CD4-positive, alpha-beta T cell treated with Interleukin-1 beta for 1 hour (primary cell): Measurements from ENCODE around the gene GJA3.

Experiments
- DNase-seq, 2 donors: peaks; one replicate each; pipeline ENCODE4 v3.0.0-alpha.2; 2020 to 2022

The GJA3 gene

DNA sequence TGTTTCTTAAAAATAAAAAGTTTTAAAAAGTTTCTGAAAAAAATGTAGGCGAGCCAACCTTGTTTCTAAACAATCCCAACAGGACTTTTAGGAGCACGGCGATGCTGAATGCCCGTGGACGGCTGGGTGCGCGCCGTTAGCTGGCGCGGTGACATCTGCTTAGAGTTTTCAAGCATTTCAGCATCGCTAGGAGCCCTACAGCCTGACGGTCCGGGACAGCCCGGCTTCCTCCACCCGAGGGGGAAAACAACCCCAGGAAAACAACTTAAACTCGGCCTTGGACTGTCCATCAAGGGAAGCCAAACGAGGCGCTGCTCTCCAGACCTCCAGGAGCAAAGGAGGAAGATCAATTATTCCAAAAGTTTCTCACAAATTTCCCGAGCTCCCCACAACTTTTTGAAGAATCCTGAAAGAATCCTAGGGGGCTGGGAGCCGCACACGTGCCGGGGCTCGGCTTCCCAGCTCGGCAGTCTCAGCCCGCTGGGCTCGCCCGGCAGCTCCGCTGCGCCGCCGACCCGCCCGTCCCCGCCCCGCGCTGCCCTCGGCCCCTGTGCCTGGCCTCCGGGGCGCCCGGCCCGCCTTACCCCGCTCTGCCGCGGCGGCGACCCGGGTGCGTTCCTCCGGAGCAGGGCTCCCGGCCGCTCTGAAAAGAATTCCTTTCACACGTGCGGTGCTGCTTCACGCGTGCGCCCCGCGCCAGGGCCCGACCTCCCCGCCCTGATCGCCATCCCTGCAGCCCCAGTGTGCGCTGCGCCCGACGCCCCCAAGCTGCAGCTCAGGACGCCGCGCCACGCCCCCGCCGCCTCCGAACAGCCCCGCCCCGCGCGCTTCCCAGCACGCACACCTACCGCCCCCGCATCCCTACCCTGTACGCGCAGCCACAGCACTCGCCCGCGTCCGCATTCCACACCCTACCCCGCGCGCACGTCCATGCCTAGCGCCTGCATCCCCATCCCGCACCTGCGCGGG, at the start of gene GJA3:
GJA3 (minus strand) TSS at position 747 of the 969 bp plus-strand sequence. CDS start 17,764 bp downstream, outside the sequence.
- DNase-seq = peak; percentile 44 to 54

DNA sequence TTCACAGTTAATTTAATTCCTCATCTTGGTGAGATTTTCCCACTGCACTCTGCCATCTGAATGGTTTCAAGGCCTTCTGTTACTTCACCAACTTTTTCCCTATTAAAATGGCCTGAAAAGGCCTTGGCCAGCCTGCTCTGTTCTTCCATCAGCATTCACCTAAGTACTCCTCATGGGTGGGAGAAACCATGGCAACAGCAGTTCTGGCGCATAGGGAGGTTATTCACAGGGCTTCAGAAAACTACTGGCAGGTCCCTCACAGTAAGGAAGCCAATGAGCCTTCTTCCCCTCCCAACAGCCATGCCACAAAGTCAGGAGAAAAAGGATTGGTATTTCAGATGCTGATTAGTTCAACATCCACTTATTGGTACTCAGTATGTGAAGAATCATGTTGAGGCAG, 49.1 kb upstream of the GJA3 start:
- DNase-seq = no peak

DNA sequence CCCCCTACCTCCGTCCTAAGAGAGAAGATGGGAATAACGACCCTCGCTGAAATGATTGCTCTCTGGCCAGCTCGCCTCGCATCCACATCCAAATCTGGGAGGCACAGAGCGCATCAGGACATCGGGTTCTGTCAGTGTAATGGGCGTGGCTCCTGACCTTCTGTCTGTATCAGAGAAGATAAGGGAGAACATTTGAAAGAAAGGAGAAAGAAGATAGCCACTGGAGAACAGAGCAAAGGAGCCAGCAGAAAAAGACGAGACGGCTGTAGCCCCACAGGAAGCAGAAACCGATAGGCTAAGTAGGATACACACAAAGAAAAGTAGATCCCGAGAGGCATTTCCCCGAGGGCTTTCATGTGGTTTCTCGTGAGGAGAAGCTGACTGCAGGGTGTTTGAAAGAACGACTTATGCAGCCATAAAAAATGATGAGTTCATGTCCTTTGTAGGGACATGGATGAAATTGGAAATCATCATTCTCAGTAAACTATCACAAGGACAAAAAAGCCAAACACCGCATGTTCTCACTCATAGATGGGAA, 45.9 kb upstream of the GJA3 start:
- no peak for DNase-seq

DNA sequence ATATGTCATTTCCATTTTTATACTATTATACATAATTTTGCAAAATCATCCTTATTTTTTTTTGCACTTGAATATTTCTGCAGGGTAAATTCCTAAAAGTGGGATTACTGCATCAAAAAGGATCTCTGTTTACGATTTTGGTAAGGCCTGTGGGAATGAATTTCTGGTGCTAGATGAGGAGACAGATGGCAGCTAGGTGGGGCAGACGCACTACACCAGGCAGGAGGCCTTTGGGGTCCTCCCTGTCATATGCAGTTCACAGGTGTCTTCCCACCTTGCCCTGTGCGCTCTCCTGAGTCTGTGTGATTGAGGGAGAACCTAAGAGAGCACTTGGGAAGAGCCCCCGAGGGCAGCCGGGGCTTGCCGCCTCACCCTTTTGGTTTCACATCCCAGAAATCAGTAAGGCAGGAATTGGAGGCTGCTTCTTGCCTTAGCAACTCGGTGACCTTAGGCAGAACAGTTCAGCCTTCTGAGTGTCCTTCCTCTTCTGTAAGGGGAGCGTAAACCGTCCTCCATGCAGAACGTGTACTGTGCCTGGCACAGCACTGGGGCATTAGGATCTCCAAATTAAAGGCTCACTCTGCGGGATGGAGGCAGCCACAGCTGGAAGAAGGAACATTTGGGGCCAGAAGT, 45.3 kb upstream of the GJA3 start:
- DNase-seq = no peak

DNA sequence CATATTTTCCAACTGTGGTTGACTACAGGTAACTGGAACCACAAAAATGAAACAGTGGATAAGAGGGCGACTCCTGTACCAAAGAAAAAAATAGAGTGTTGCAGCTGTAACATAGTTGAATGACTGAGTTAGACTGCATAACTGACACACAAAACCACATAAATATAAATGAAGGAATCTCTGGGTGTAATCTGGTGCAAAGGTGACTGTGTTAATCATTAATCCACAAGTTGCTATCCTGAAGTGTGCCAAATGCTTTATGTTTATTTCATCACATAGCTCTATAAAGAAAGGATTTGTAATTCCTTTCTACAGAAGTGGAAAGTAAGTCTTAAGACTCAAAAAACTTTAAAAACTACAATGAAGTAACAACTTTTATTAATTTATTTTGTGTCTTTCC, 37.9 kb upstream of the GJA3 start:
- DNase-seq = no peak

DNA sequence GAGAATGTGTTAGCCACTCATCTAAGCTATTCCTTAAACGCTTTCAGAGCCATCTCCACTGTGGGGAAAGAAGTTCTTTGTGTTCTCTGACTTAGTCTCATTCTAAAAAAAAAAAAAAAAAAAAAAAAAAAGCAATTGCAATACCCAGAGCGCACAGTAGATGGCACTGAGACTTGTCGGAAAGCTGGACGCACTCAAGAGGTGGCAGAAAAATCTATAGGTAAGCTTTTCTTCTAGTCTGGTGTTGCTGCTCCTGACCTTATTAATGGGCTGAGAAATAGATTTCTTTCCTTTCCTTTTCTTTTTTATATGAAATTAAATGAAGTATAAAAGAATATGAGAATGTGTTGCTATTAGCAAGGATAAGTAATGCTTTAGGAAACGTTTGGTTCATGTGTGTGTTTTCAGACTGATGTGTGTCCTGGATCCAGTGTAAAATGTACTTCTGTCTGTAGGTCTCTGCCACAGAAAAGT, 36.5 kb upstream of the GJA3 start:
- peak; percentile 22 to 52 for DNase-seq

DNA sequence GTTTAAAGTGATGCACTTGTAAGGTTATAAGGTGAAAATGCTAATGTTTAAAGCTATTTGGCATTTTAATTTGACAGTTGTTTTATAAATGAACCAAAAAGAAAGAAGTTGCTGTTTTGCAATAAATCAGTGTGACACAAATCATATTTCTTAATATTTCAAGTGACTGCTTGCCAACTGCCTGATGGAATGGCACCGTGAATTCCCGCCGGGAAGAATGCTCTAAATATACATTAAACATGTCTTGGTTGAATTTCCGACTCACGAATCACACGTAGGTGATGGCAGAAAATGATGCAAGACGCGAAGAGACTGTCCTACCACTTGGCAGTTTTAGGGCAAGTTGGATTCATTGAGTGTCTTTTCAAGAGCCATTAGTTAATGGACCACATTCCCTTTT, 34.9 kb upstream of the GJA3 start:
- no peak for DNase-seq

DNA sequence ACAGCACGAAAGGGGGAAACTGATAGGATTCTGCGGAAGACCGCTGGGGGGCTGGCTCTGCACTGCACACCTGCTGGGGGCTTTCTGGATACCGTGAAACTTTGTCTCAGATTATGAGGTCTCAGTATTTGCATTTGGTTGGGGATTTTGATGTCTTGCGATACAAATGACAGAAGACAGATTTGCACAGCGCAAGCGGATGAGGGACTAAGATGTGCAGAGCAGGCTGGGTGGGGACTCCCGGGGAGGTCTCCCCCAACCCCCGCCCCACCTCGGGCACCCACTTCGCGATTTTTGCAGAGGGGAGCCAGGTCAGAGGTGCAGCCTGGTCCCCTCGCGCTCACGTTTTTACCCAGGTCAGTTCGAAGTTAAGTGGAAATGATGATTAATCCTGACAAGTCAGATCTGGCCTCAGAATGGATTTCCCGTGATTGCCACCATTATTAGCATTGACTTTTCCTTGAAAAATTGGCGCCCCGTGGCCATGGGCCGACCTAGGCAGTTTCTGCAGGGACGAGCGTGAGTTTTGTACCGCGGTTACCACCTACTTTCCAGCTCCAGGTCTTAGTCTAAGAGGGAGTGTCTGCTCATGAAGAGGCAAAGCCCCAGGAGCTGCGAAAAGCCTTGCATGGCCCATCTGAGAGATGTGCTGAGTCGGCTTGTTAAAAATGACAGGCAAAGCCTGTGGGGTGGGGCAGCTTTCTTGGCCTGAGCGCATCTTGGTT, 33.2 kb upstream of the GJA3 start:
- DNase-seq = peak in 1 of 2 donors; percentile 11

DNA sequence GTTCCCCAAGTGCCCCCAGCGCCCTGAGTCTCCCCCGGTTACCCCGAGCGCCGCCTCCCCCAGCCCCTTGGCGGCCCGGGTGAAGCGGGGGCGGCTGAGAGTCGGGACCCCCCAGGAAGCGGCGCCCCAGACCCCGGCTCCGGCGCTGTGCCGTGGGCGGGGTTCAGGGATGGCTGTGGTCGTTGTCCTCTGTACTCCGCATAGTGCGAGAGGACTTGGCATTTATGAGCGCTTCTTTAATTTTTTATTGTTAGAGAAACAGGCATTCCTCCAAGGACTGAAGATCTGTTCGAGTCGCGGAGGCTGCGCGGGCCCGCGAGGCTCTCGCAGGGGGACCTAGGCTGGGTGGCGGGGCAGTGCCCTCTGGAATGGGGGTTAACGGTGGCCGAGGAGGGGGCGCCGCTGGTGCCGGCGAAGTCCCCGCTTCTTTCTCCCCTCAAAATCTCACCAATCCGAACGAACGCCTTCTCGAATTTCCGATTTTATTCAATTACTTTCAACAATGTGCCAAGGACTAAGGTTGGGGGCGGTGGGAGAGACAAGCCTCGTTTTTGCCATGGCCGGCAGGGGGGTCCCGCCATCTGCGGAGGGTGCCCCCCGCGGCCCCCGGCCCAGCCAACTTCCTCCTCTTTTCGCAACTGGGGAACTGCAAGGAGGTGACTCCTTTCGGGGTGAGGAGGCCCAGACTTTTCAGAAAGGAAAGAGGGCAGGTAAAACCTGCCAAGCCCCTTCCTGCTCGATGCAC, 32.5 kb upstream of the GJA3 start:
- no peak for DNase-seq

DNA sequence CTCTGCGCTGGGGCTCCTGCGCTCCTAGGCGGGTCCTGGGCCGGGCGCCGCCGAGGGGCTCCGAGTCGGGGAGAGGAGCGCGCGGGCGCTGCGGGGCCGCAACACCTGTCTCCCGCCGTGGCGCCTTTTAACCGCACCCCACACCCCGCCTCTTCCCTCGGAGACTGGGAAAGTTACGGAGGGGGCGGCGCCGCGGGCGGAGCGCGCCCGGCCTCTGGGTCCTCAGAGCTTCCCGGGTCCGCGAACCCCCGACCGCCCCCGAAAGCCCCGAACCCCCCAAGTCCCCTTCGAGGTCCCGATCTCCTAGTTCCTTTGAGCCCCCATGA, 31.9 kb upstream of the GJA3 start, which contains the start of gene GJB2:
GJB2 (minus strand) TSS at position 103 of the 326 bp plus-strand sequence. CDS start 3,357 bp downstream, outside the sequence.
- no peak for DNase-seq

DNA sequence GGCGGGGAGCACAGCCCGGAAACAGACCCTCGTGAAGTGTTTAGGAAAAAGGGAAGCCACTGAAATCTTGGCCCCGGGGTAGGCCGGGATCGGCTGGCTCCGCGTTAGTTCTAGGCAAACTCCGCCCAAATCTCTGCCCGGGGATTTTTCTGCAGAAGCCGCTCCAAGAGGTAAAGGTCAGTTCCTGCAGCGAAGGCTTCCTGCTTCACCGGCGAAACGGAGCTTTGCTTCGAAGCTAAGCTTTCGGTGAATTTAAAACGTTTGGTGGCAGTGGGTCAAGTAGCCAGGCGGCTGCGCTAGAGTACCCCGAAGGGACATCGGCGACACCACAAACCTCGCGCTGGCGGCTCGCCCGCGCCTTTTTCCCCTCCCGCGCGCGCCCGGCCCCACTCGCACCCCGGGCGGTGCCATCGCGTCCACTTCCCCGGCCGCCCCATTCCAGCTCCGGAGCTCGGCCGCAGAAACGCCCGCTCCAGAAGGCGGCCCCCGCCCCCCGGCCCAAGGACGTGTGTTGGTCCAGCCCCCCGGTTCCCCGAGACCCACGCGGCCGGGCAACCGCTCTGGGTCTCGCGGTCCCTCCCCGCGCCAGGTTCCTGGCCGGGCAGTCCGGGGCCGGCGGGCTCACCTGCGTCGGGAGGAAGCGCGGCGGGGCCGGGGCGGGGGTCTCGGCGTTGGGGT, 31.4 kb upstream of the GJA3 start:
- DNase-seq = no peak

DNA sequence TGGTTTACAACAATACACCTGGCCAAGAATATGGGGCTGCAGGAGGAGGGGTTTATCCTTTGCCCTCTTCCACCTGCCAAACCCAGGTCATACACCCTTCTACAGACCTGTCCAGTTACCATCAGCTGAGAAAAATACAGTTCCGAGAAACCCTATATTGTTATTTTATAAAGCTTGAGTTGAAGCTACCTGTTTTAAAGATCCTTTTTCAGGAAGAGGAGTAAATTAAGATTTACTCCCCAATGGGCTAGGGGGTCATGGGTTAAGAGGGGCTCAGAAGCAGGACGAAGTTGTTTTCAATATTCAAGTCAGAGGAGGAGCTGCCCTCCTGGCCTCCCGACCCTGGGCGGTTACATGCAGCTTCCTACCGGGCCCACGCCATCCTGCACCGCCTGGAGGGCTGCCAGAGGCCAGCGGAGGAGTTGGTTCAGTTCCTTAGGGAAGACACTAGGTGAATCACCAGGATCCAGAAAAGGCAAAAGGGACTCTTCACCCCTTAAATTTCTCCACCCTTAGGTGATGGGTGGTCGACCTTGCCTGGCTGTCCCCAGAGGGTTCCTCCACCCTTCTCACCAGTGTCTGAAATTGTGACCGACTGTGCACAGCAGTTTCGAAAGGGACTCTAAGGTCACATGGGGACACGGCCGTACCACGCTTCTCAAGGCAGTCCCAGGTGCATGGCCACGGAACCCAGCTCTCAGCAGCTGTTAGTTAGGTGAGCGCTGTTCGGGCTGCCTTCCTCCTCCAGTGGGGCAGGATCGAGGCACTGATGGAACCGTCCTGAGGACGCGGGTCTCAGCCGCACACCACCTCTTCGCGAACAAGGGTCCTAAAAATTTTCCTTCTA, 30.7 kb upstream of the GJA3 start:
- no peak for DNase-seq

DNA sequence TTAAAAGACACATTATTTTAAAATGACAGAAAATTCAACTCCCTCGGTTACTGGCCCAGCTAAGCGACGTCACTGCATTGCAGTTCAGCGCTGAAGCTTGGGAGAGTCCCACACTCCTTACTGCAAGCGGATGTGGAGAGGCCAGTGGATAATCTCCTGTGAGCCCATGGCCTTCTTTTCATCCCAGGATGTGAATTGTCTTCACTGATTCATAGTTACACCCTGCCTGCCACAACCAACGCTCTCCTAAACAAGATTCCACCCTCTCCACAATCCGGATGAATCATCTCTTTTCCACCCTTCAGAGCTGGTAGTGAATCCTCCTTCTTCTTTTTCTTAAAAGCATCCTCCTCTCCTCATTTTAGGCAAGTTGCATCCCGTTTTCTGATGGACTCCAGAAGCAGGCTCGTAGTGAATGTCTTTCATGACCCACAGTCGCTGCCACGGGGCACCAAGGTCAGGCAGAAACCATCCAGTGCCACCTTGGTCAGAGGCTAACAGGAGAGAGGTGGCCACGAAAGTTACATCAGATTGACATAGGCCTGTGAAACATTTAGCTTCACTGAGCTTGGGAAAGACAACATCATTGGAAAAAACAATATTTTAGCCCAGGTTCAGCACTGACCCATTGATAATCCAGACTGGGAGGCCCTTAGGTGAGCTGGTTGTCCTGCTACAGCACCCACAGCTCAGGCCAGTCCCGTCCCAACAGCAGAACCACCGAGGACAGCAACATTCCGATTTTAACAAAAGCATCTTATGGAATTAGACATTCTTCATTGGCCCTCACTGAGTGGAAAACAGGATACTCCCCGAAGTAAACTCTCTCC, 29.8 kb upstream of the GJA3 start:
- no peak for DNase-seq

DNA sequence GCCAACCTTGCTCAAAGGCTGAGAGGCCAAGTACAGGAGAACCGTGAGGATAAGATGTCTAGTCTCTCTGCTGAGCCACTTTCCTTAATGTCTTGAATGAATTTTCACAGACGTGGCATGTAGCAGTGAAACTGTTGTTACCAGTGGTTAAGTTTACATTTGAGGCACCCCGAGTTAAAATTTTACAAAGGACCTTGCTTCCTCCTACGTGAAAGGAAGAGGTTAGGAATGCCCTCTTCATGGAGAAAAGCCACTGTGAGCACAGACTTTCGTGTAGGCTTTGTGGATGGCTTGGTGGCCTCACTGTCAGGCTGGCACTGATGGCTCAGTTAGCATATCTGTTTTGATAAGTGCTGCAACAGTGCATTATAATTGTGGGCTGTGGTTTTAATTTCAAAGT, 29.2 kb upstream of the GJA3 start:
- no peak for DNase-seq

DNA sequence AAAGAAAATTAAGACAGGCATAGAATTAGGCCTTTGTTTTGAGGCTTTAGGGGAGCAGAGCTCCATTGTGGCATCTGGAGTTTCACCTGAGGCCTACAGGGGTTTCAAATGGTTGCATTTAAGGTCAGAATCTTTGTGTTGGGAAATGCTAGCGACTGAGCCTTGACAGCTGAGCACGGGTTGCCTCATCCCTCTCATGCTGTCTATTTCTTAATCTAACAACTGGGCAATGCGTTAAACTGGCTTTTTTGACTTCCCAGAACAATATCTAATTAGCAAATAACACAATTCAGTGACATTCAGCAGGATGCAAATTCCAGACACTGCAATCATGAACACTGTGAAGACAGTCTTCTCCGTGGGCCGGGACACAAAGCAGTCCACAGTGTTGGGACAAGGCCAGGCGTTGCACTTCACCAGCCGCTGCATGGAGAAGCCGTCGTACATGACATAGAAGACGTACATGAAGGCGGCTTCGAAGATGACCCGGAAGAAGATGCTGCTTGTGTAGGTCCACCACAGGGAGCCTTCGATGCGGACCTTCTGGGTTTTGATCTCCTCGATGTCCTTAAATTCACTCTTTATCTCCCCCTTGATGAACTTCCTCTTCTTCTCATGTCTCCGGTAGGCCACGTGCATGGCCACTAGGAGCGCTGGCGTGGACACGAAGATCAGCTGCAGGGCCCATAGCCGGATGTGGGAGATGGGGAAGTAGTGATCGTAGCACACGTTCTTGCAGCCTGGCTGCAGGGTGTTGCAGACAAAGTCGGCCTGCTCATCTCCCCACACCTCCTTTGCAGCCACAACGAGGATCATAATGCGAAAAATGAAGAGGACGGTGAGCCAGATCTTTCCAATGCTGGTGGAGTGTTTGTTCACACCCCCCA, 28.1 kb upstream of the GJA3 start:
- DNase-seq = peak in 1 of 2 donors; percentile 57

DNA sequence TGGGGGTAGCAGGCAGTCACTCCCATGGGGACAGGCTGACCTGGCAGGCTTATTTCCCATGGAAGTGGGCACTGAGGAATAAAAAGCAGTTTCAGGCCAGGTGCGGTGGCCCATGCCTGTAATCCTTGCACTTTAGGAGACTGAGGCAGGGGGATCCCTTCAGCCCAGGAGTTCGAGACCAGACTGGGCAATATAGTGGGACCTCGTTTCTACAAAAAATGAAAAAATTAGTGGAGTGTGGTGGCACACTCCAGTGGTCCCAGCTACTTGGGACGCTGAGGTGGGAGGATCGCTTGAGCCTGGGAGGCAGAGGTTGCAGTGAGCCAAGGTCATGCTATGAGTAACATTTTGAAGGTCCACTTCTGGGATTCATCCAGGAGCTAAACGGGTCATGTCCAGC, 25.9 kb upstream of the GJA3 start:
- no peak for DNase-seq

DNA sequence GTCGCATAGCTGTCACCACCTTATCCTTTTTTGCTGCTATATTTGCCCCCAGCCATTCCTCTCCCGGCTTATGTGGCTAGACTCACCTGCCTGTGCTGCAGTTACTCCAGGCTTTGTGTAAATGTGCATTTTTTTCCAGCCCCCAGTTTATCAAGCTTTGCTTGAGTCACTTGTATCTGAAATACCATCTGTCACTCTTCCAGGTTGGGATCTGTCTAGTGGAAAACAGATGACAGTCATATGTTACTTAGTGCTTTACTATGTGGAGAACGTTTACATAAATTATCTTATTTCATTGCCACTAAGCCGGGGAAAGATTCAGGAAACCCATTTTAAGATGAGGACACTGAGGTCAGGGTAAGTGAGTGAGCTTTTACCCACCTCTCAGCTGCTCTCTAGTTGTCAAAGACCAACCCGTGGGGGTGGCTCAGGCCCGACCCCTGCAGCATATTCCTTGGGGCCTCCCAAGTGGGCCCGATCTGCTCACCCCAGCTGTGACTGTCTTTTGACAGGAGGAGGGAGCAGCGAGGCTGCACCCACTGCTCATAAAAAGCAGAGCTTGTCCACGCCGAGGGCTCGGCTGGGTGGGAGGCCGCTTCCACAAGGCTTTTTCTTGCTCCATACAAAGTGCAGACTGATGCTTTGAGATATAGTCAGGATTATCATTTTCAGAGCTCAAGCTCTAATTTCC, 24.7 kb upstream of the GJA3 start:
- no peak for DNase-seq

DNA sequence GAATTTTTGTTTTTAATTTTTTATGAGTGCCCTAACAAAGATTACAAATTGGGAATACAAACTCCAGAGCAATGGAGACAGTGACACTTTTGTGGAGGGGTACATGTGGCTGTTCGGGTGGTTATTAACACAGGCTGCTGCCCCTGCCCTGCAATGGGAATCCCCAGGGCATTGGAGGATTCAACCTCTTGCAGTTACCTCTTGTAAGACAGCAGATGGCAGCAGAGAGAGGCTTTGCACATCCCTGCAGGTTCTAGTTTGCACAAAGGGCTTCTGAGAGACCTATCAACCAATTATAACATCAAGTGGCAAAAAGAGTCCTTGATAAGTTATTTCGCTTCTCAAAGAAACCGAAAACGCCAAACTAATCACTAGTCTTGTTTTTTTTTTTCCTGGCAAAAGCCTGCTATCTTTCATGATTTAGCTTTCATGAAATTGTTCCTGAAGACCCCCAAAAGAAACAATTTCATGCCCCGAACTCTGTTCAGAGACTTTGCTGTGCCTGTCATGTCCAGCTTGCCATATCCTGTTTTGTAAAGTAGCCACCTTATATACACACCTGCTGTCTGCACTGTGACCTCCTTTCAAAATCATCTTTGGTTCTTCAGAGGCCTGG, 21.5 kb upstream of the GJA3 start:
- peak; percentile 66 to 75 for DNase-seq
